GM21786 (cell line): ENCODE data around the gene ANTXR1.
A peak's percentile ranks its signal among the peaks of the same experiment; 100 is the strongest.

Experiments used
- ATAC-seq: cut with Tn5 transposase; IDR thresholded peaks from one replicate; pipeline ENCODE4 v1.9.1; 2021; ENCODE audit not compliant: unreplicated experiment

The ANTXR1 gene

DNA sequence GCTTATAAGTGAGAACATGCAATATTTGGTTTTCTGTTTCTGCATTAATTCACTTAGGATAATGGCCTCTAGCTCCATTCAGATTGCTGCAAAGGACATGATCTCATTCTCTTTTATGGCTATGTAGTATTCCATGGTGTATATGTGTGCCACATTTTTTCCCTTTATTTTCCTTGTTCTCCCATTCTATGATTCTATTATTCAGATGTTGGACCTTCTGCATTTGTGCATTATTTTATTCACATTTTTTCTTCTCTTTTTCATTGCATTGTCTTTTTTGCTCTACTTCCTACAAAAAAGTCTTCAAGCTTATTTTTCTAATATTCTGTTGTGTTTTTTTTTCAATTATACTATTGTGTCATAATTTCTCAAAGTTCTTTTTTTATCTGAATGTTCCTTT is 11.1 kb upstream of the ANTXR1 start:
- ATAC-seq, result no peak

DNA sequence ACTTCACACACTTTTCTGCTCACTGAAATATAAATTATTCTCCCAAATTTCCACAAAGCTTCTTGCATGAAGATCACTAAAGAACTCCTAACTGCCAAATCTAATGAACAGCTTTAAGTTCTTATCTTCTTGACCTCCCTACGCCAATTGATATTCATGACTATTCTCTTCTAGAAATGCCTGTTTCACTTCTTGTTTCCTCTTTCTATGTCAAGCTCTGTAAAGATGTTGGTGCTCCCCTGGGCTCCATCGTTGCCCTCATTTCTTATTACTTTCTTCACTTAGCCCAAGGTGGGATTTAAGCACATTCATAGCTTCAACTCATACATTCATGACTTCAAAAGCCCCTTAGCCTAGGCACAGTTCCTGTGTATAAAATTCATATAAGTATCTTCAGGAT is 9.2 kb upstream of the ANTXR1 start:
- ATAC-seq, result no peak

DNA sequence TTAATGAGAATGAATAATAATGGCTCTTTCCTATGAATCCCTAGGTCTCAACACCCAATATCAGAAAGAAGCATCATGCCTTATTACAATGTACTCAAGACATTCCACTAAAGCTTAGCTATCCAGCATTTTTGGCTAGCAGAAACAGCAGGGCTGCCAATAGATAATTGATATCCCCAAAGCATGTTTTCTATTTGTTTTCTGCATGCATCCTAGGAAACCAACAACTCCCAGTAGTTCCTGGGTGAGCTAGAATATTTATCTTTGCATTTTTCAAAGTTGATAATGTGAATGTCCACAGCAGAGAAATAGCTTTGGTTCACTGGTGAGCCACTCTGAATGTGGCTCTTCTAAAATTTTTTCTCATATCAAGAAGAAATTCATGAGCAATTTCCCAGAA is 5.8 kb upstream of the ANTXR1 start:
- no peak for ATAC-seq

DNA sequence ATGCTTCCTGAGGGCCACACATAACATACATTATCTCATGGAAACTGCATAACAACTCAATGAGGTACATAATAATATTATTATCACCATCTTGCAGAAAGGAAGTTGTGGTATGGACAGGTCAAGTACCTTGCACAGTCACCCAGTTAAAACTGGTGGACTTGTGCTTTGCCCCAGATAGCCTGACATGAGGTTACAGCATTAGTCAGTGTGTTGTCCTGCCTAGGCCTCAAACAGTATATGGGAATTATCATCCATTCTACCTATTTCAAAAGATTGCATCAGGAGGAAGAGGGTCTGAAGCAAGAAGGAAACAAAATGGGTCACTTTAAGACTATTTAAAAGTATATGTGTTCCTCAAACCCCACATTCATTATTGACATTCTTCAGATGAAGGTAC is 5.4 kb upstream of the ANTXR1 start:
- ATAC-seq, result no peak

DNA sequence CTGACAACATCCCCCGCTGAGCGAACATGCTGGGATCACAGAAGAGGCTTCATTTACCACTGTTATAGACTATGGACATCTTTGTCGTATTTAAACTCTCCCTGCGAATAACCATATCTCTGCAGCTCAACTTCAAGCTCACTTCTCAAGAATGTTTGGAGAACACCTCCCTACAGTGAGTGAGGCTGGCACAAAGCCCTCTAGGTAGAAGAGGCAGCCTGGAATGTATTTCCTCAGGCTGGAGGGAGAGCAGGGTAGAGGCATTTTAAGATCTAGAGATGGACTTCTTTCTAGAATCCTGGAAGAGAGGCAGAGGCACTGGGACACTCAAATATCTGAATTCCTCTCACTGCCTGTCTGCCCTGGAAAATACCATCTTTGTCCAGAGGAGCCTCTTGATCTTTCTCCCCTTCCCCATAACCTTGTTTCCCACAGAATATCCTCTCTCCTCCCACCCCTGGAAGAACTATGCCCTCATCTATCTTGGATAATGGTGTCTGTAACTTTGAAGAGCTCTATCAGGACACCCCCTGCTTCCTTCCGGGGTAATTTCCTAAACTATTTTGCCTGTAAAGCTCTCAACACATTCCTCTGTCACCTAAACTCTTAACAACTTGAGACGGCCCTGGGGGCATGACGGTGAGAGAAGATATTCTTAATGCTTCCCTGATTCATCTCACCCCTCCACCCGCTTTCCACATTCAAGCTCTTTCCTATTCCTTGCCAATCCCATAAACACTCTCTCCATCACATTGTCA is 2.4 kb upstream of the ANTXR1 start:
- no peak for ATAC-seq

DNA sequence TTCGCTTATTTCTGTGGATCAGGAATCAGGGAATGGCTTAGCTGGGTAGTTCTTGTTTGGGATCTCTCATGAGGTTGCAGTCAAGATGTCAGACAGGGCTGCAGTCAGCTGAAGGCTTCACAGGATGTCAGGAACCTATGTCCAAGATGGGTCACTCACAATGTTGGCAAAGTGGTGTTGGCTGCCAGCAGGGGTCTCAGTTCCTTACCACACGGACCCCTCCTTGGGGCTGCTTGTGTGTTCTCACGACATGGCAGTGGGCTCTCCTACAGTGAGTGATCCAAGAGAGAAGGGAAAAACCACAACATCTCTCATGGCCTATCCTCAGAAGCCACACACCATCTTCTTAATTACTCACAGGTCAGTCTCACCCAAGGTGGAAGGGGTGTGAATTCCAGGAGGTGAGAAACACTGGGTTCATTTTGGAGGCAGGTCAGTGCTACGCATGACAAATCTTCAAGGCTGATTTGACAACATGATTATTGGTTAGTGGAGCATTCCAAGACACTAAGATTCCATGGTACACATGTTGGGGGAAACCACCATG is 1.3 kb upstream of the ANTXR1 start:
- no peak for ATAC-seq

DNA sequence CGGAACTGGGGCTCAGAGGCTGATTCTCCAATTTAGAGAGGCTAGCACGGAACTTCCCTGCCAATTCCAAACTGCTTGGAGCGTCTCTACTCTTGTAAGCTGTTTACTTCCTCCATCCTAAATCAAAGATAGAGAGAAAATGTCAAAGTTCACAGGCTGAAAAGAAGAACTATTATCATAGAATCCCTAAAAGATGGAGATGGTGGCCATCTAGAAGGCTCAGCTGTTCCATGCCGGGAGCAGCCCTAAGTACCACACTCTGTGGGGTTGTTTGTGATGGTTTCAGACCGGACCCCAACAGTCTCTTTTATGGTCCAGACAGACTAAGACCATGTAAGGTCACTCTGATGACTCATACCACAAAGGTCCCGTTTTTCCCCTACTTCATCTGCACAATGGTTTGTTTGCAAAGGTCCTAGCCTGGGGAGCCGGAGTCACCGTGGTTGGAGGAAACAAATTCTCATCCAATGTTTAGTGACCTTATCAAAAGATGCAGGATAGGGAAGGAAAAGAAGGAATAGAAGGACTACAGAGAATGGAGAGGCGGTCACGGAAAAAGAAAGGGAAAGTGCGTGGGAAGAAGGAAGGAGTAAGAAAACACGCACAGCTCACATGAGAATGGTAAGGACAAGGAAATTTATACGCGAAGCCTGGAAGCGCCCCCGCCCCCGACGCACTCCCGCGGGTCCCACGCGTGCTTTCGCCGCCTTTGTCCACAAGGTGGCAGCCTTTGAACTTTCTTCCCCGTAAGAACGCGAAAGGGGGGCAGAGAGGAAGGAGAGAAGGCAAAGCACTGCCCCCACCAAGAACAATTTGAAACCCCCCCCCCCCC is 453 bp upstream of the ANTXR1 start:
- no peak for ATAC-seq

DNA sequence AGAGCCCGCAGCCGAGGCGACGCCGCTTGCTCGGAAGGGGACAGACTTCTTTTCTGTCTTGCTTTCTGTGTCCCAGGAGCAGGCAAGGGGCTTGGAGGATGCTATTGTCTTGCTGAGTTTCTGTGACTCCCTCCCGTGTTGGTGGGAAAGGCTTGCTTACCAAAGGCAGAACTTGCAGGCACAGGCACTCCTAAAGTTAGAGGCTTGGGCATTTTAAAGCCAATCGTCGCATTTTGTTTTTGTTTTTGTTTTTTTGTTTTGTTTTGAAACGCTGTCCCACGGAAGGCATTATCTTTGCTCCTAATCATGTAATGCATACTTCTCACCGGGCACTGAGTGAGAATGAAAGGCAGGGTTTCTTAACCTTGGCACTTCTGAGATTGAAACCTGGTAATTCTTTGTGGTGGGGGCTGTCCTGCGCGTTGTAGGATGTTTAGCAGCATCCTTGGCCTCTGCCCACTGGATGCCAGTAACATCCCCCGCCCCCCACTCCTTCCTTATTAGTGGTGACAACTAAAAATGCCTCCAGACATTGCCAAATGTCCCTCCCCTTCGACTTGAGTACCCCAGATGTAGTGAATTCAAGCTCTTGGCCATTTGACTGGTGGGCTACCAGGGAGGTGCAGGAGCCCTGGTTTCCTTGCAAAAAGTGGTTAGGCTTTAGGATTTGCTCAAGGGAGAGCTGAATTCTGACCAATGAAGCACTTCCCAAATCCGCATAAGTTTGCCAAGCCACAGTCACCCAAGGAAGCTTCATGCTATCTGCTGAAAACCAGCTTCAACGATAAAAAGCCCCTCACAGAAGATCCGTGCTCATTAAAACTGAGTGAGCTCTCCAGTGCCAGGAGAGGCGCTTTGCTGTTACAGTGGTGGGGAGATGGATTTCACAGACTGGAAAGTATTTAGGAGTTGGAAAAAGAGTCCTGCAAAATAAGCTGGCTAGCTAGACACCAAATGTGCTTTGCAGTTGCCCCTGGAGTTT is 1.2 kb downstream of the ANTXR1 start:
- no peak for ATAC-seq

DNA sequence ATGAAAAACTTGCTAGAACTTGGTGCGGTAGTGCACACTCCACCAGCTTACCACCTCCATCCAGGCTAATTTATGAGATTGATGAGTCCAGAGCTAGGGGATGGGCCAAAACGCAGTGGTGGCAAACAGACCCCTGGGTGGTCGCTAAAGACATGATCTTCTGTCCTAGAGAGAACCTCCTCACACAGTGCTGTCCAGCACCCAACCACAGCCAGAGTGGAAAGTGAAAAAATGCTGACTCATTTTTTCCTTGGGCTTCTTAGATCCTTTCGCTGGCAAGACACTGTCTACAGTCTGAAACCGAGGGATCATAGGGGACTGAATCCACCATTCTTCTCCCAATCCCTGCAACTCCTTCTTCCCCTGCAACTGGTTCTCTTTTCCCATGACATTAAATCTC is 4.1 kb downstream of the ANTXR1 start:
- no peak for ATAC-seq

DNA sequence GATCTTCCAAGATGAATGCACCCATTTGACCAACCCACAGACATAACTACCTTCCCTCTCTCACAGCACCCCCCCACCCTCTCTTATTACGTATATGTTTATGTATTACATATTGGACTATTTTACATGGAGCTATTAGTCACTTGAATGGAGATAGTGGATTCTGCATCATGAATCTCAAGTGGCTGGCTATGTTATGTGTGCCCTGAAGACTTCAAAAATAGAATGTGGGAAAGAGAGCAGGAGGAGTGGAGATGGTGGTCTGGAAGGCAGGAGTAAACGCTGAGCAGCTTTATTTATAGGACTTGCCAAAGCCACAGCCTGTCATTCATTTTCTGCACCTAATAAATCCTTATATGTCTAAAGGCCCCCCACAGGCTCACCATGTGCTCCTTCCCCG is 4.9 kb downstream of the ANTXR1 start:
- no peak for ATAC-seq

DNA sequence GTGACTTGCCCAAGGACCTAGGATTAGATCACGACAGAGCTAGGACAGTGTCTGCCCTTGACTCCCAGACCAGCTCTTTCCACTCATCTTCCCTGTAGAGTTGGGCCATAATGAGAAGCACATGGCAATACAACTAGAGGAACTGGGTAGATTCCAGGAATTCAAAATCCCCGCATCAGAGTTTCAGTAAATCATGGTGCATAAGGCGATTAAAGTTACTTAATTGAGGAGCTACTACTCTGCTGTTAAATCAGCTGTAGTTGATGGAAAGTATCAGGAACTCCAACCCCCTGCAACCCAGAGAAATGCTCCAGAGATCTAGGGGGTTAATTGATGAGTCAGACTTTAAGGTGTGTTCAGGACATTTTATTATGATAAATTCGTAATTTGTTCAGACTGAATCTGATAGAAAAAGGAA is 5.7 kb downstream of the ANTXR1 start:
- no peak for ATAC-seq

DNA sequence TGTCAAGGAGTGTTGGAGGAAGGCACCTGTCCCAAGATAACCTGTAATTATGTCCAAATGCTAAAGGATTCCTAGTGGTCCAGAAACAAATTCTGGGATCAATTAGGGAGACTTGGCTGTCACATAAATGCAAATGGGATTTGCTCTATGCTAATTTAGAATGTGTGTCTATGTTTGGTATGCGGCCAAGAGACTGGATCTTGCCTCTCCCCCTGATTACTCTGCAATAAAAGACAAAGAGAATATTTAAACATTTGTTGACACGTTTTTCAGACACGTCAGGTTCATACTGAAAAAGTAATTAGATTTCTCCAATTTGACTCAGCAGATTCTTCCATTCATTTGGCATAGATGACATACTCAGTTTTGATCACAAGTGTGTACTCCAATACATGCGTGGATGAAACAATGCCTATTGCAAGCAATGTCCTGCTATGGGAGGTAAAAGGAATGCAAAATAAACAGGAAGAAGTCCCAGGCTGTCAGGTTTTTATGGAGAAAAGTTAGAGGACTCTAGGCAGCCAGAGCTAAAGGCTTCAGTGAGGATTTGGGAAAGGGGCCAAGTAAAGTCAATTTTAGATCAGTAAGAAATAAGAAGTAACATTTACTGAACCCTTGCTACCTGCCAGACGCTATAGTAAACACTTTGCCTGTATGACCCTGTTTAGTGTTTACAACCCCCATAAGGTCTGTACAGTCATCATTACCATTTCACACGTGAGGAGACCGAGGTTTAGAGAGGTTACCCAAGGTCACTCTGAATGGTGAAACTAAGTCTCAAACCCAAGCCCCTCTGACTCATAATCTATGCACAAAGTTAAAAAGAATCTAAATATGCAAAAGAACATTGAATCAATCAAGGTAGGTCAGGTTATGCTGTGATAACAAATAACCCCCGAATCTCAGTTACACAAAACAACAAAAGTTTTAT is 7.8 kb downstream of the ANTXR1 start:
- no peak for ATAC-seq

DNA sequence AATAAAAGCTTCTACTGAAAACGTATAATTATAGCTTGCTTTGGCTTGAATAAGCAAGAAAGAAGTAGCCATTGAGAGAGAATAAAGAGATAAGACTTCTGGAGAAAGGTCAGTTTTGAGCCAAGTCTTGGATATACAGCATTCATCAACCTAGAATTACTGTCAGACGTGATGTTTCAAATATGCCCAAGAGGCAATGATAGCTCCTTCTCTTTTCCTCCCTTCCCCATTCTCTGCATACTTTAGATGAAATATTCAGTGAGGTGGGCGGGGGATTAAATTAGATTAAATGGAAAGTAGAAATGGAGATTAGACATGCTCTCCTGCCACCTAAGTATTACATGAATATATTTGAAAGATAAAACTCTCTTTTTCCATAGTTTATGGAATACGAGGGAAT is 8.7 kb downstream of the ANTXR1 start:
- no peak for ATAC-seq

DNA sequence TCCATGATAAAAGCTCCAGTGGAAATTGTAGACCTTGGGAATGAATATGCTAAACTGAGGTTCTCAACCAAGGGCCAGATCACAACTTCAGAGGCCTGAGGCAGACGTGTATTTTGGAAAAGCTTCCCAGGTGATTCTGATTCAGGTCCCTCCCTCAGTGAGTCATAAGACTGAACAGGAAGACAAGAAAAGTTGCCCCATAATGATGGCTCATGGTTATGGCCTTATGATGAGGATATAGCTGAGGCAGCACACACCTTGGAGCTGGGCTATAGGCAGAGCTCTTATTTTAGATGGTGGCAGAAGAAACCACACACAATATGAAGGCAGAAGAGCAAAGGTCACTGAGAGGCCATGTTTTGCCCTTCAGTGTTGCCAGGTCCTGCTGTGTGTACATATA is 9.6 kb downstream of the ANTXR1 start:
- ATAC-seq, result no peak

DNA sequence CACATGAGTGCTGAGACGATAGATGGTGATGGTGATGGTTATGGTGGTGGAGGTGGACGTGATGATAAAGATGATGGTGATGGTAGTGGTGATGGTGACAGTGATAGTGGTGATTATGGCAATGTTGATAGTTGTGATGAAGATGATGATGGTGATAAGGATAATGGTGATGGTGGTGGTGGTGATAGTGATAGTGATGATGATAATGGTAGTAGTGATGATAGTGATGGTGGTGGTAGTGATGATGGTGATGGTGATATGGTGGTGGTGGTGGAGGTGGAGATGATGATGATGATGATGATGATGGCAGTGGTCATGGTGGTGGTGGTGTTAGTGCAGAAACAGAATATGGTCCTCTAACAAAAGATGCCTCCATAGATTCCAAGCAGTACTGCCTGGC is 10.3 kb downstream of the ANTXR1 start:
- no peak for ATAC-seq

DNA sequence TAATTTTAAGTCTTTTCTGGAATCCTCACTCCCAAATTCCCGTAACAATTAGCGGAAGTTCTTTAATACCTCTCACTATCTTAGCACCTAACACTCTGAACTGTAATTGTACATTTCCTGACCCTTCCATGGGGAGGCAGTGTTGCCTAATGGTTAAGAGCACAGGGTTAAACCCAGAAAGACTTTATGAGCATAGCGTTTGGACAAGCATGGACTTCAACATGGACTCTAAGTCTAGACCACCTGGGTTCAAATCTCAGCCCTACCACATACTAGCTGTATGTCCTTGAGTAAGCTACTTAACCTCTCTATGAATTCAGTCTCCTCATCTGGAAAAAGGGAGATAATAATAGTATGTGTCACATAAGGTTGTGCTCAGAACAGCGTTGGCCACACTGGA is 13.0 kb downstream of the ANTXR1 start:
- peak; percentile 48 for ATAC-seq

DNA sequence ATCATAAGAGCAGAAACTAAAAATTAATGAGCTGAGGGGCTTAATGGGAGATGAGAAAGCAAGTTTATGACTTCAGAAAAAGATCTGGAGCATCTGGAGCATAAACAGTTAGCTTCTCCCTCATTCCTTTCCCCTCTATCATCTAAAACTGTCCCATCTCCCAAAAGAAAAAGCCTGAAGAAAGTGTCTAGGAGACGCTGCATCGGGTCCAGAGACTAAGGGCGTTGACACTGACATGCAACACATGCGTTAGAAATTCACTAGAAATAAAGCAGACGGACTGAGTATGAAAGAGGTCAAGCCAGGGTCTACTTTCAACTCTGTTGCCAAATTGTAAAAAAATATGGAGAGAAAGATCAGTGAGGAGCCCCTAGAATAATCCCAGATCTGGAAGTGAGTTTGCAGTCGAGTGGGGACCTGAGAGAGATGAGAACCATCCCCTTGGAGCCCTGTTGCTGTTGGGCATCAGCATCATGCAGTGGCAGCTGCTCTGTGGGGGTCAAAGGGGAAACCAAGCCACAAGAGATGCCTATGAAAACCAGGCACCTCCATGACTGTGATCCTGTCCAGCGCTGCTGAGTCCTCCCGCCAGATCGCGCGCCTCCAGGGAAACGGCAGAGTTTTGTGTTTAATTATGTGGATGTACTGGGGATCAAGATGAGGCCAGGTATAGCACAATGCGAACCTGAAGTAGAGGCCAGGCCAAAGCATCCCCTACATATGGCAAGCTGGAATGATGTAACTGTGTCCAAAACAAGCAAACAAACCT is 13.9 kb downstream of the ANTXR1 start:
- ATAC-seq, result no peak

DNA sequence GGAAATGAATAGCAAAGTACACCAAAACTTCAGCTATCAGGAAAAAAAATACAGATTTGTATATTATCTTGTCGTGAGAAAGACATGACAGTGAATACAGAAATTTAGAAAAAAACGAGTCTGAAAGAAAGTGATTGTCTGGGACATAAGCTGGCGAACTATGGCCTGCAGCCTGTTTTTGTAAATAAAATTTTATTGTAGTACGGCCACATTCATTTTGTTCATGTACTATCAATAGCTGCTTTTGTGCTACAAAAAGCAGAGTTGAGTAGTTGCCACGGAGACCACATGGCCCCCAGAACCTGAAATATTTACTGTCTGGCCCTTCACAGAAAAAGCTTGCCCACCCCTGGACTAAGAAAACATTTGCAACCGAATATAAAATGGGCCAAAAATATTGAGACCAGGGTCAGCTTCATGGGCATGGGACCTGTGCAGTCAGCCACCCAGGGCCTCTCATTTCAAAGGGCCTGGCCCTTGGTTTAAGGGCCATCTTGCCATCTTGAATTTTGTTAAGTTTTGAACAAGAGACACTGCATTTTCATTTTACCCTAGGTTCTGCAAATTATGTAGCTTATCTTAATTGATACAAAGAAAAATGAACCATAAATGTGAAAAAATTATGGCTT is 17.9 kb downstream of the ANTXR1 start:
- no peak for ATAC-seq

DNA sequence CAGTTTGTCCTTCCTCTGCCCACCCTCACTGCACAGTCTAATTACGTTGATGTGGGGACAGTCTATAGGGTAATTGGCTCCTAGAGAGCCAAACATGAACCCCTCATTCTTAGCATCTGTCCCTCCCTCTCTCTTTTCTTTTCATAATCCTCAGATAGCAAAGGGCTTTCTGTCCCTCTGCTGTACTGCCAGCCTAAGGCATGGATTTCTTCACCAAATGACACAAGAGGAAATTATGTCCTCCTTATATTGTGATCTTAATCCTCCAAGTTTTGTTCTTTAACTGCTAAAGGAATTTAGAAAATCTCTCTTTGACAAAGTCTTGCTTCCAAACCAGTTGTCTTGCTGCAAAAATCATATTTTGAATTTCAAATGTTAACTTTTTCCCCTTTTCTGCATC is 18.5 kb downstream of the ANTXR1 start:
- ATAC-seq, result no peak
